NOMO-1 (cell line): ENCODE results near the gene ACTR1B.
"Not testable (repeated sequence)": the region's sequence is repeated elsewhere in the genome, so short reads cannot be mapped to it uniquely, and the experiment has no call there.

Experiments used
- DNase-seq, 2 experiments: peaks; one replicate each; lab custom pipeline; 2025; ENCODE audit not compliant: unreplicated experiment in 2 of 2; lab: John Stamatoyannopoulos, UW

The ACTR1B gene

GRCh38 chr2:97663962-97664635 is at the start of gene ACTR1B:
Gene ACTR1B, minus strand, starts transcription at chr2:97664044. Its CDS starts 154 bp downstream, at chr2:97663890.
- peak; percentile 98 to 99 for DNase-seq

- no peak for DNase-seq
Measured at GRCh38 chr2:97712693-97713295, 49.0 kb upstream of the ACTR1B start.

GRCh38 chr2:97712175-97712574 is 48.3 kb upstream of the ACTR1B start:
- DNase-seq = not testable (repeated sequence)

DNA sequence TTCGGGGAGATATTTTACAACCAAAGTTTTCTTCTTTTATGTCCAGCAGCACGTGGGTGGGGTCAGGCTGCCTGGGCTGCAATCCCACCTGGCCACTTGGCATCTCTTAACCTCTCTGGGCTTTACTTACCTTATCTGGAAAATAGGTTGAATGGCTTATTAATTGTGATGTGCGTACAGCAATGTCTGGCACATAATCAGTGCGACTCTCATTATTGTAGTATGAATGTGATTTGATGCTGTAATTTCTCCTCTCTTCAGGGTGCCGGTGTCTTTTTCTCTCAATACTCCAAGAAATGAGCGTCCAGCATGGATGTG is 47.5 kb upstream of the ACTR1B start:
- no peak for DNase-seq

GRCh38 chr2:97708608-97709007 is 44.8 kb upstream of the ACTR1B start:
- DNase-seq = no peak

- DNase-seq = no peak
Measured at GRCh38 chr2:97708048-97708380, 44.2 kb upstream of the ACTR1B start.

DNA sequence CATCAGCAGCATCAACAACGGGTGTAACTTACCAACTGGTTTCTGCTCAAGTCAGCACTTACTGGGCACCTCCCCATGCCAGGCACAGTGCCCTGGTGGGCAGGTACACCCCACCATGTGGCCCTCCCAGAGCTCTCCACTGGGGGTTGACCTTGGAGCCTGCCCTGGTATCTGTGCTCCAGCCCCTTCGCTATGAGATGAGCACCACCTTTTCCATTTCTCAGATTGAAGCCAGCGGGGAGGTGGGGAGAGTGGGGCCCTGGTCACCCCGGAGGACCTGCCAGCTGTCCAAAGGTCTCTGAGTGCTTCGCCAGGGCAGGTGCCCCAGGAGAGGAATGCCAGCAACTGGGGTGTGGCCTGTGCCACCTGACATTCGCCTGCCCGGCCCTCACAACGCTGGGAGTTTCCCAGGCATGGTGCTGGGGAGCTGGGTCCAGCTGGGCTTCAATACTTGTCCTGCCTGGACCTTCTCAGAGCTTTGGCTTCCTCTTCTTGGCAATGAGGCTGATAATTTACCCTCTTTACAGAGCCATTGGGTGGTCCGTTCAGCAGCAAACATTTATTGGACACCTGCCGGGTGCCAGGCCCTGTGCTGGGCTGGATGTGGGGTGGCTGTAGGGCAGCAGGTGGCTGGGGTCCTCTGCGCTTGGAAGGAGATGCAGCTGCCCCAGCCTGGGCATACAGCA is 43.7 kb upstream of the ACTR1B start:
- no peak for DNase-seq

- no peak for DNase-seq
Measured at GRCh38 chr2:97706708-97707345, 43.0 kb upstream of the ACTR1B start.

- DNase-seq = no peak
Measured at GRCh38 chr2:97706112-97706511, 42.3 kb upstream of the ACTR1B start.

DNA sequence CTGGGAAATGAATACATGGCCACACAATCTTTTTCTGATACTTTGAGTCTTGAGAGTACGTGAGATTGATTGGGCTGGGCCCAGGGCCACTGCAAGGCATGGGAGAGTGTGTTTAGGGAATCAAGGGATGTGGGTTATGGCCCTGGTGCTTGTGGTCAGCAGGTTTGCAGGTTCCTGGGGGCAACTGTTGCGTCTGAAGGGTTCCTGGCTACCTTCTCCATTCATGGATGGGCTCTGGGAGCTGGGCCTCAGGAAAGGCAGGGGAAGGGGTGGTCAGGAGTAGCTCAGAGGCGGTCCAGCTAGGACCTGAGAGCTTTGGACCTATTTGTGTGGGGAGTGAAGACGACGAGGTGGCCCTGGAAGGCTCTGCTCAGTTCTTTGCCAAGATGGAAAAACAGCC is 41.1 kb upstream of the ACTR1B start:
- DNase-seq = no peak

GRCh38 chr2:97703741-97704140 is 39.9 kb upstream of the ACTR1B start:
- no peak for DNase-seq

DNA sequence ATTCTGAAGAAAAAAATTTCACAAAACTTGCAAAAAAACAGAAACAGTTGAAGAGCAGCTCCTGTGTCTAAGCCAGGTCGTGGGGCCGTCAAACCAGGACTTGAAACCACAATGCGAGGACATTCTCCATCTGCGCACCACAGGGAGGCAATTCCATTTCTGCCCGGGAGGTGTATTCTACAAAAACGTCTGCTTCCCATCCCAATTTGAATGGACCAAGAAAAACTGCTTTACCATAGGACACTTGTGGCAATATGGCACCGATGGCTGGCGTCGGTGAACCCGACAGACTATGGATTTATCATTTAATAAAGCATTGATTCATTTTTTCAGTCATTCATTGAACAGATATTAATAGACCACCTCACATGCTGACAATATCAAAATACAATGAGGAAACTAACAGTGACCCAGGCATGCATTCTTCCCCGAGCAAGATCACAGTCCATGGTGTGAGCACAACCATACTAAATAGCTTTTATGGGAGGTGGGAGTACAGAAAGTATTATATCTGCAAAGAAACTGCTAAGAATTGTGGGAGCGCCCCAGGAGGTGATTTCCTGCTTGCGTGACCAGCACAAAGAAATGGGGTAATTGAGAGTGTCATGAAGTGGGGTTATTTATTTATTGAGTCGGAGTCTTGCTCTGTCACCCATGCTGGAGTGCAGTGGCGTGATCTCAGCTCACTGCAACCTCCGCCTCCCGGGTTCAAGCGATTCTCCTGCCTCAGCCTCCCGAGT is 39.1 kb upstream of the ACTR1B start:
- DNase-seq = no peak

- no peak for DNase-seq
Measured at GRCh38 chr2:97701851-97702465, 38.1 kb upstream of the ACTR1B start.

- DNase-seq = no peak
Measured at GRCh38 chr2:97701186-97701585, 37.3 kb upstream of the ACTR1B start.

DNA sequence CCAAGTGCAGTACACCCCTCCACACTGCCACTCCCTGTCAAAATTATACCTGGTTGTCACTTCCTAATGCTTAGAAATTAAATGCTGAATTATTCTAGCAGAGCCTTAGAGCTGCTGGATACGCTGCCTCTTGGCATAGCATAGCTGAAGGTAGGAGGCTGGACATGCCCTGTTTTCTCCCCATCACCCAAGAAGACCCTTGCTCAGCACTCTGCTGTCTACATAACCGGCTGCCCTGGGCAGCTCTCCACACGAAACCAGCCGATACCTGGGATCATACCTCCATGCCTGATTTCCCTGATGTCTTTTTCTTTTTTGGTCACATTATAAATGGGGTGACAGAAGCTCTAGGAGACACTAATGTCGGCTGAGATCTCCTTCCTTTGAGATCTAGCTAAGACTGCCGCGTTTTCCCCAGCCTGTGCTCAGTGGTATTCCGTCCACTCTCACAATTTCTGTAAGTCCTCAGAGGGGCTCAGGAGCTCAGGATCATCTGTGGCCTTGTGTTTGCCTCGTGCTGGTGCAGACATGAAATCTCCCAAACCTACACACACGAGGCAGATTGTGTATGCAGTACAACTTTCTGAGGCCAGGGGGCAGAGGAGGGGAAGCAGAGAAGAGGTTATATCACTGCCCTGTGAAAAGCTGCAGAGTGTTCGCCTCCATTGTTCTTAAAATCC is 36.1 kb upstream of the ACTR1B start:
- peak; percentile 71 to 87 for DNase-seq

DNA sequence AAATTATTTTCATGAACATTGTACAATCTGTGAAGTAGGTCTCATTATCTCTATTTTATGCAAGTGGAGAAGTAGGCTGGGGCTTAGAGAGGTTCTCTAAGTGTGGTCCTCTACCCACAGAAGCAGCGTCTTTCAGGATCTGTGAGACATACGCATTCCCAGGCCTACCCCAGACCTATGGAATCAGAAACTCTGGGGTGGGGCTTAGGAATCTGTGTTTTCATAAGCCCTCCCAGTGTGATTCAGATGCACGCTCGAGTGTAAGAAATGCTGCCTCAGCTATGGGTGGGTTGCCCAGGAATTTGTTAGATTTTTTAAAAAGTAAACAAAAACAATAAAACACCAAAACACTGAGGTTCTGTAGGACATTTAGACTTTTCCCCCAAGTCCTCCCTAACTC is 34.7 kb upstream of the ACTR1B start:
- no peak for DNase-seq

DNA sequence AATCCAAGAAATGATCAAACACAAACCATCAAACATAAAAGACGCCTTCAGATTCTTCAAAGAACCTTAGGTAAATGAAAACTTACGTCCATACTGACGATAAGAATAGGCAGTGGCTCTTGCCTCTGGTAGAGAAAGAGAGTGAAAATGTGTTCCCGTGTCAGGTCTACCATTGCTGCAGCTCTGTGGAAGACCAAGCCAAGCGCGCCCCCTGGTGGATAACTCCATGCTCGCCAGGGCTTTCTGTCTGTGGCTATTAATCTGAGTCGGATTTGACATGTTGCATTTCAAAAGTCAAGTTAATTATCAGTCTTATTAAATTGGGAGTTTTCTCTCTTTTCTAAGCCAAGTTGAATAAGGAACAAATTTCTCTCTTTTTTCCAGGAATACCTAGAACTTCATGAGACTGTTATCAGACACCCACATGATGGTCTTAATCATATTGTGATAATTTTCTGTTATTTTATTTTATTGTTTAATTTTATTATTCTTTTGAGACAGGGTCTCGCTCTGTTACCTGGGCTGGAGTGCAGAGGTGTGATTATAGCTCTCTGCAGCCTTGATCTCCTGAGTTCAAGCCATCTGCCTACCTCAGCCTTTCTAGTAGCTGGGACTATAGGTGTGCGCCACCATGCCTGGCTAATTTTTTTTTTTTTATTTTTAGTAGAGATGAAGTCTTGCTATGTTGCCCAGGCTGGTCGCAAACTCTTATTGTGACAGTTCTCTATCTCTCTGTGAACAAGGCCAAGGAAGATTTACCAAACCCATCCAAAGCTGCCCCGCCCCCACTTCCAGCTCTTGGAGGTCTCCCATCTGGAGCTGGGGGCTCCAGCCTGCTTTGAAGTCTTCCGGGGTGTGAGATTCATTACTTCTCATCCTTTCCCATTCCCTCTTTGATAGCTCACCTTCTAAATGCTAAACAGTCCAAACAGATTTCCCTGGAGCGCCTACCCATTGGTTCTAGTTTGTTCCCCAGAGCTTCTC is 33.7 kb upstream of the ACTR1B start:
- DNase-seq = peak; percentile 50 to 84

DNA sequence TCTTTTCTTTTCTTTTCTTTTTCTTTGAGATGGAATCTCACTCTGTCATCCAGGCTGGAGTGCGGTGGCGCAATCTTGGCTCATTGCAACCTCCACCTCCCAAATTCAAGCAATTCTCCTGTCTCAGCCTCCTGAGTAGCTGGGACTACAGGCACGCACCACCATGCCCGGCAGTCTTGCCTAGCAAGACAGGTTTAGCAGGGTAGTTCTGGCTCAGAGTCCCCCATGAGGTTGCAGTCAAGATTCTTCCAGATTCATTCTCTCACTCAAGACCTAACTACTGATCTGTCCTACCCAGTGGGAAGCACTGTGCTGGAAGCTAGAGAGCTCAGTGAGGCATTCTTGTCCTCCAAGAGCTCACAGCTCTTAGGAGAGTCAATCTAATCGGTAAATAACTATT is 31.9 kb upstream of the ACTR1B start:
- no peak for DNase-seq

GRCh38 chr2:97693476-97693875 is 29.6 kb upstream of the ACTR1B start:
- DNase-seq = no peak
